CD8-positive, alpha-beta memory T cell (primary cell): ENCODE results near the gene PLPPR3. TPM values are rescaled to one million over a fixed set of nuclear protein-coding genes. Genes with fewer than 3 reads are reported as not detected.
A peak's percentile ranks its signal among the peaks of the same experiment; 100 is the strongest.

Experiments used
- CTCF ChIA-PET: fragments of 350-600 bp; sonication (Branson Sonifier 250); formaldehyde crosslinking; loops from one replicate; lab custom pipeline; 2021; ENCODE audit warnings: antibody characterized with exemption; lab: Charles Lee
- POLR2A ChIA-PET: fragments of 350-600 bp; sonication (Branson Sonifier 250); formaldehyde crosslinking; loops from one replicate; lab custom pipeline; 2021; ENCODE audit warnings: antibody characterized with exemption; lab: Charles Lee
- DNase-seq, 5 donors: peaks; one replicate each; pipeline versions ENCODE4 v3.0.0 to v3.0.0-alpha.2; 2020 to 2022; ENCODE audit warnings: mixed read lengths in 1 of 5
- H3K27ac ChIP-seq: one replicate; pipeline ENCODE4 v1.7.0; 2013; ENCODE audit warnings: low read depth, mild to moderate bottlenecking, low read length, moderate library complexity
- H3K27me3 ChIP-seq: 2 replicates; pipeline ENCODE4 v1.7.0; 2013; ENCODE audit warnings: low read length, mild to moderate bottlenecking; ENCODE audit not compliant: insufficient read depth, poor library complexity, severe bottlenecking
- H3K36me3 ChIP-seq: 2 replicates; pipeline ENCODE4 v1.7.0; 2013; ENCODE audit warnings: mild to moderate bottlenecking, low read length, moderate library complexity; ENCODE audit not compliant: insufficient read depth
- H3K4me1 ChIP-seq: 2 replicates; pipeline ENCODE4 v1.7.0; 2013; ENCODE audit warnings: mild to moderate bottlenecking, low read length, moderate library complexity; ENCODE audit not compliant: insufficient read depth
- H3K4me3 ChIP-seq: 2 replicates; pipeline ENCODE4 v1.7.0; 2013; ENCODE audit warnings: mild to moderate bottlenecking, low read length
- H3K9me3 ChIP-seq: 2 replicates; pipeline ENCODE4 v1.7.0; 2013; ENCODE audit warnings: mild to moderate bottlenecking, low read length
- H3K27ac Mint-ChIP-seq, 8 donors: one replicate each; pipeline ENCODE4 v1.8.0; 2020 to 2021; ENCODE audit warnings: mixed read lengths in 8 of 8, mild to moderate bottlenecking in 6 of 8, inconsistent platforms in 3 of 8, moderate library complexity in 3 of 8
- H3K27me3 Mint-ChIP-seq, 2 donors: one replicate each; pipeline ENCODE4 v1.8.0; 2020 to 2021; ENCODE audit warnings: mixed read lengths in 2 of 2, mild to moderate bottlenecking in 1 of 2, moderate library complexity in 1 of 2
- H3K36me3 Mint-ChIP-seq, 3 donors: one replicate each; pipeline ENCODE4 v1.8.0; 2020 to 2021; ENCODE audit warnings: mixed read lengths in 3 of 3, inconsistent platforms in 1 of 3, mild to moderate bottlenecking in 1 of 3
- H3K4me1 Mint-ChIP-seq, 3 donors: one replicate each; pipeline ENCODE4 v1.8.0; 2020 to 2021; ENCODE audit warnings: mixed read lengths in 3 of 3, inconsistent platforms in 1 of 3, mild to moderate bottlenecking in 1 of 3
- H3K4me3 Mint-ChIP-seq, 7 donors: one replicate each; pipeline ENCODE4 v1.8.0; 2020 to 2021; ENCODE audit warnings: mixed read lengths in 7 of 7, mild to moderate bottlenecking in 6 of 7, moderate library complexity in 4 of 7, inconsistent platforms in 2 of 7
- H3K9me3 Mint-ChIP-seq, 5 donors: one replicate each; pipeline ENCODE4 v1.8.0; 2020 to 2022; ENCODE audit warnings: mixed read lengths in 5 of 5, mild to moderate bottlenecking in 3 of 5, moderate library complexity in 2 of 5, inconsistent platforms in 1 of 5
- polyA plus RNA-seq: library from polyadenylated mRNA; unstranded; fragments of 300-500 nt; fragmentation: Illumina TruSeq; gene quantifications from one replicate; pipeline ENCODE4 v1.2.3, GENCODE V29; 2021
- total RNA-seq, 2 experiments: library from RNA; stranded (reverse); gene quantifications; one replicate each; pipeline ENCODE4 v1.2.3, GENCODE V29; 2021

Gene PLPPR3
- total and polyA plus RNA-seq, 3 experiments from 2014 or later = not detected

DNA sequence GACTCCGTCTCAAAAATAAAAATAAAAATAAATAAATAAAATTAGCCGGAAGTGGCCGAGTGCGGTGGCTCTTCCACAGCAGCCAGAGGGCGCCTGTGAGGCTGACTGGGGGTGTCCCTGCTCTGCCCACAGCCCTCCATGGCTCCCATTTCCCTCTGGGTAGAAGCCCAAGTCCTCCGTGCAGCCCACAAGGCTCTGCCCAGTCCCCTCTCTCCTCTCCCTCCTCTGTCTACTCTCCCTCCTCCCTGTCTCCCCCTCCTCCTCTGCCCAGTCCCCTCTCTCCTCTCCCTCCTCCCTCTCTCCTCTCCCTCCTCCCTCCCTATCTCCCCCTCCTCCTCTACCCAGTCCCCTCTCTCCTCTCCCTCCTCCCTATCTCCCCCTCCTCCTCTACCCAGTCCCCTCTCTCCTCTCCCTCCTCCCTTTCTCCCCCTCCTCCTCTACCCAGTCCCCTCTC, 50.4 kb downstream of the PLPPR3 start:
- ChIA-PET POLR2A (no interaction called here), CTCF (interaction anchor here (0.9 to 2.8 kb wide), 5 partner anchors 9 to 122 kb away, joined by 3 to 11 read pairs (median 3); partner anchors contain the start of genes MED16 and RNU6-9)
- H3K4me3 ChIP-seq = no peak overlapping the region
- H3K27me3 ChIP-seq = no peaks in the 10 kb centered on the region
- Mint-ChIP-seq H3K9me3 (no peaks in the 10 kb centered on the region), H3K27ac (no peak overlapping the region), H3K4me1 (peaks cover 3 to 4% (median 4%) of the 10 kb centered on the region in 3 donors), H3K36me3 (no peaks in the 10 kb centered on the region), H3K27me3 (peaks cover 8 to 10% of the 10 kb centered on the region in 2 donors), H3K4me3 (no peak overlapping the region)
- no peaks in the 10 kb centered on the region for H3K36me3 ChIP-seq
- peak in 1 of 5 donors; percentile 13 for DNase-seq
- H3K4me1 ChIP-seq = no peaks in the 10 kb centered on the region
- no peak overlapping the region for H3K27ac ChIP-seq
- no peaks in the 10 kb centered on the region for H3K9me3 ChIP-seq

DNA sequence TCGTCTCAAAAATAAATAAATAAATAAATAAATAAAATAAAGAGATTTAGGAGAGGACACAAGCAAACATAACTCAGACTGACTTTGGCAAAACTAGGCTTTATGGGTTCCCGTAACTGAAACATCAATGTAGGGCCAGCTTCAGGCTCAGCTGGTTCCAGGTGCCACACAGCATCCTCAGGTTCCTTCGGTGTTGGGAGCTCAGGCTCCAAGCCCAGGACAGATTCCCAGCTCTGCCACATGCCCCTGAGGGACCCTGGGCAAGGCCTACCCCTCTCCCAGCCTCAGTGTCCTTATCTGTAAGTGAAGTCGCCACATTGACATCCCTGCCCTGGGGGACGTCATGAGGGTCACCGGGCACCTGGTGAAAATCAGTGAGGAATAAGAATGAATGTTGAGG, 52.1 kb downstream of the PLPPR3 start:
- Mint-ChIP-seq H3K27ac (no peak overlapping the region), H3K9me3 (no peaks in the 10 kb centered on the region), H3K4me3 (no peak overlapping the region), H3K4me1 (peaks cover 3 to 4% (median 4%) of the 10 kb centered on the region in 3 donors), H3K27me3 (peaks cover 5 to 10% of the 10 kb centered on the region in 2 donors), H3K36me3 (no peaks in the 10 kb centered on the region)
- H3K36me3 ChIP-seq = no peaks in the 10 kb centered on the region
- DNase-seq = no peak
- no peaks in the 10 kb centered on the region for H3K9me3 ChIP-seq
- no peak overlapping the region for H3K27ac ChIP-seq
- no peaks in the 10 kb centered on the region for H3K4me1 ChIP-seq
- POLR2A ChIA-PET = no interaction called here
- CTCF ChIA-PET = interaction anchor here (0.7 to 2.8 kb wide), 9 partner anchors 16 to 213 kb away, joined by 3 to 14 read pairs (median 5); partner anchors contain the start of gene WDR18
- H3K4me3 ChIP-seq = no peak overlapping the region
- no peaks in the 10 kb centered on the region for H3K27me3 ChIP-seq

DNA sequence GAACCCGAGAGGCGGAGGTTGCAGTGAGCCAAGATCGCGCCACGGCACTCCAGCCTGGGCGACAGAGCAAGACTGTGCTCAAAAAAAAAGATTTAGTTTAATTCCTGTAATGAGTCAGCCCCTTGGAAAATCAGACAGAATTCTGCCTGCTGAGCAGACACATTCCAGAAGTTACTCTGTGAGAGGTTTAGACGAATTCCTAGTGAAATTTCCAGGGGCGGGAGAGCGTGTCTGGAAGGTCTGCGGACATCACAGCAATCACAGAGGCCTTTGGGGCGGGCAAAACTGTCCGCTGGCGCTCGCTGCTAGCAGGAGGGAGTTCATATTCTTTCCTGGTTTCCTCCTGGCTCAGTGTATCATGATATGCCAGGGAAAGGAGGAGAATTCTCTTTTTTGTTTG, 53.3 kb downstream of the PLPPR3 start:
- no peaks in the 10 kb centered on the region for H3K36me3 ChIP-seq
- DNase-seq = no peak
- Mint-ChIP-seq H3K4me3 (no peak overlapping the region), H3K27ac (no peak overlapping the region), H3K36me3 (no peaks in the 10 kb centered on the region), H3K4me1 (peaks cover 3 to 4% (median 4%) of the 10 kb centered on the region in 3 donors), H3K27me3 (peaks cover 5 to 10% of the 10 kb centered on the region in 2 donors), H3K9me3 (no peaks in the 10 kb centered on the region)
- no peaks in the 10 kb centered on the region for H3K4me1 ChIP-seq
- H3K4me3 ChIP-seq = no peak overlapping the region
- ChIA-PET CTCF (no interaction called here), POLR2A (no interaction called here)
- H3K9me3 ChIP-seq = no peaks in the 10 kb centered on the region
- no peaks in the 10 kb centered on the region for H3K27me3 ChIP-seq
- H3K27ac ChIP-seq = no peak overlapping the region

DNA sequence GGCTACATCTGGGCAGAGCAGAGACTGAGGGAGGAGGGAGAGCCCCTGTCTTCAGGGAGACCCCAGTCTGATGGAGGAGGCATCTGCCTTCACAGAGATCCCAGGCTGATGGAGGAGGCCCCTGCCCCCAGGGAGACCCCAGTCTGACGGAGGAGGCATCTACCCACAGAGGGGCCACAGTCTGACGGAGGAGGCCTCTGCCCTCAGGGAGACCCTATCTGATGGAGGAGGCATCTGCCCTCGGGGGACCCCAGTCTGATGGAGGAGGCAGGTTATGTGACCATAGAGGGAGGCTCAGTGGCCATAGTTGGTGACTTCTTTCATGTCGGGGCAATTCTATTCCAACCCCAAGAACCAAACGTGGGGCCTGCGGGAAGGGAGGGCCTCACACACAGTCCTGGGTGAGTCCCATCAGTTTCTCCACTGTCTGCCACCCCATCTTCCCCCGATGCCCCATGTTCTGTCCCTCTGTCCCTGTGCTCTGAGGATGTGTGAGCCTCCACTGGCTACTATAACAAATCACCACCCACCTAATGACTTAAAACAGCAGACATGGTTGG, 56.5 kb downstream of the PLPPR3 start:
- no peaks in the 10 kb centered on the region for H3K9me3 Mint-ChIP-seq
- H3K4me1 ChIP-seq = no peaks in the 10 kb centered on the region
- no peaks in the 10 kb centered on the region for H3K27me3 ChIP-seq
- no peak for DNase-seq
- no peaks in the 10 kb centered on the region for H3K36me3 Mint-ChIP-seq
- no peak overlapping the region for H3K4me3 Mint-ChIP-seq
- H3K27ac Mint-ChIP-seq = no peak overlapping the region
- no peaks in the 10 kb centered on the region for H3K36me3 ChIP-seq
- H3K4me3 ChIP-seq = no peak overlapping the region
- ChIA-PET POLR2A (no interaction called here), CTCF (no interaction called here)
- peaks cover under 1 to 2% (median 1%) of the 10 kb centered on the region in 3 donors for H3K4me1 Mint-ChIP-seq
- peaks cover 4 to 5% of the 10 kb centered on the region in 2 donors for H3K27me3 Mint-ChIP-seq
- no peaks in the 10 kb centered on the region for H3K9me3 ChIP-seq
- no peak overlapping the region for H3K27ac ChIP-seq

DNA sequence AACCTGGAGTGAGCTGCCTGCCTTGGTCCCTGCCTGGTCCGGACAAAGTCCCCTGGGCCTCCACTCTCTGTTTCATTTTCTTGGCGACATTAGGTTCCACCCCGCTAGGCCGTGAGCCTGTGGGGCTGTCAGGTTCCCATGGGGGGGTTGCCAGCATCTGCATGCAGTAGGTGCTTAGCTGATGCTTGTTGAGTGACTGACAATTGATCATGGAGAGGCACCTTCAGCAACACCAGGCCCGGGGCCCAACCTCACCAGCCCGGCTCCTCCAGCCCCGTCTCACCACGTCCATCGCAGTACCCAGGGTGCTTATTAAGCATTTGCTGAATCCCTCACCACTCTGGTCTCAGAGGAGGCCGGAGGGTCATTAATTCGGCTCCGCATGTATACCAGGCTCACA, 57.5 kb downstream of the PLPPR3 start:
- Histone ChIP-seq H3K27me3 (no peaks in the 10 kb centered on the region), H3K36me3 (no peaks in the 10 kb centered on the region), H3K4me3 (no peak overlapping the region), H3K9me3 (no peaks in the 10 kb centered on the region), H3K4me1 (no peaks in the 10 kb centered on the region), H3K27ac (no peak overlapping the region)
- ChIA-PET CTCF (interaction anchor here (1.8 kb wide), 1 partner anchor 92 kb away, joined by 5 read pairs; no protein-coding TSS in a partner anchor), POLR2A (no interaction called here)
- H3K4me3 Mint-ChIP-seq = no peak overlapping the region
- H3K36me3 Mint-ChIP-seq = peaks cover 0 to 4% (median 0%) of the 10 kb centered on the region in 3 donors
- no peak overlapping the region for H3K27ac Mint-ChIP-seq
- peaks cover 2 to 4% of the 10 kb centered on the region in 2 donors for H3K27me3 Mint-ChIP-seq
- DNase-seq = no peak
- H3K9me3 Mint-ChIP-seq = peaks cover 0 to 6% (median 2%) of the 10 kb centered on the region in 5 donors
- H3K4me1 Mint-ChIP-seq = no peaks in the 10 kb centered on the region

DNA sequence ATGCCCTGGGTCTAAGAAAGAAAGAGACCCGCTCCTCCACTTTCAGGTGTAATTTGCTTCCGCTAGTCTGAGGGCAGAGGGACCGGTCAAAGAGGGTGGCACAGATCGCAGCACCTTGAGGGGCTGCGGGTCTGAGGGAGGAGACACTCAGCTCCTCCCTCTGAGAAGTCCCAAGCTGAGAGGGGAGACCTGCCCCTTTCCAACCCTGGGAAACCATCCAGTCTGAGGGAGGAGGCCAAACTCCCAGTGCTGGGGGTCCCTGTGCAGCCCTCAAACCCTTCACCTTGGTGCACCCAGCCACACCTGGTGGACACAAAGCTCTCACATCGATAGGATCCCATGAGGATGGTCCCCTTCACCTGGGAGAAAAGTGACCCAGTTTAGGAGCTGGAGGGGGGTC, 57.9 kb downstream of the PLPPR3 start:
- DNase-seq = no peak
- peaks cover 0 to 5% (median 0%) of the 10 kb centered on the region in 3 donors for H3K36me3 Mint-ChIP-seq
- no peak overlapping the region for H3K27ac Mint-ChIP-seq
- POLR2A ChIA-PET = no interaction called here
- H3K27ac ChIP-seq = no peak overlapping the region
- H3K27me3 ChIP-seq = no peaks in the 10 kb centered on the region
- H3K9me3 Mint-ChIP-seq = peaks cover 0 to 8% (median 3%) of the 10 kb centered on the region in 5 donors
- H3K4me3 ChIP-seq = no peak overlapping the region
- H3K4me1 ChIP-seq = no peaks in the 10 kb centered on the region
- no peaks in the 10 kb centered on the region for H3K9me3 ChIP-seq
- no peak overlapping the region for H3K4me3 Mint-ChIP-seq
- H3K36me3 ChIP-seq = no peaks in the 10 kb centered on the region
- no peaks in the 10 kb centered on the region for H3K4me1 Mint-ChIP-seq
- H3K27me3 Mint-ChIP-seq = peaks cover 2 to 4% of the 10 kb centered on the region in 2 donors
- CTCF ChIA-PET = interaction anchor here (1.8 kb wide), 2 partner anchors 12 to 93 kb away, joined by 3 to 5 read pairs; no protein-coding TSS in a partner anchor

DNA sequence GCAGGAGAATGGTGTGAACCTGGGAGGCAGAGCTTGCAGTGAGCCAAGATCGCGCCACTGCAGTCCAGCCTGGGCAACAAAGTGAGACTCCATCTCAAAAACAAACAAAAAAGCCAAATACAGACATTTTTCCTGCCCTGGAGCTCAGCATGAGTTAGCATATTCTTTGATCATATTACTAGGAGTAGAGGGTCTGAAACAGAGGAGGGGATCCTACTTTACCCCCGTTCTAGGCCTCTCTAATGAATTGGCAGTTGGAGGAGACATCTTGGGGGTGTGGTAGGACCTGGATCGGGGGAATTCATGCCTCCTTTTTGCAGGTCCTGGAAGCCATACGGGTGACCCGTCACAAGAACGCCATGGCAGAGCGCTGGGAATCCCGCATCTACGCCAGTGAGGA, 58.6 kb downstream of the PLPPR3 start:
- H3K9me3 Mint-ChIP-seq = peaks cover 0 to 11% (median 9%) of the 10 kb centered on the region in 5 donors
- ChIA-PET CTCF (interaction anchor here (1.8 kb wide), 2 partner anchors 11 to 94 kb away, joined by 3 to 5 read pairs; no protein-coding TSS in a partner anchor), POLR2A (no interaction called here)

More for the DNA sequence above, 58.6 kb downstream of the PLPPR3 start:
- Histone ChIP-seq H3K4me1 (no peaks in the 10 kb centered on the region), H3K27me3 (no peaks in the 10 kb centered on the region), H3K36me3 (no peaks in the 10 kb centered on the region), H3K4me3 (no peak overlapping the region), H3K9me3 (no peaks in the 10 kb centered on the region), H3K27ac (no peak overlapping the region)
- peaks cover 2 to 4% of the 10 kb centered on the region in 2 donors for H3K27me3 Mint-ChIP-seq
- H3K4me3 Mint-ChIP-seq = no peak overlapping the region
- DNase-seq = no peak
- H3K27ac Mint-ChIP-seq = no peak overlapping the region
- H3K4me1 Mint-ChIP-seq = no peaks in the 10 kb centered on the region
- peaks cover 0 to 10% (median 0%) of the 10 kb centered on the region in 3 donors for H3K36me3 Mint-ChIP-seq
